ENCODE measurements around the gene CDH13. TPM values are rescaled to one million over a fixed set of nuclear protein-coding genes. Genes with fewer than 3 reads are reported as not detected.
A peak's percentile ranks its signal among the peaks of the same experiment; 100 is the strongest.

The CDH13 gene
- total and polyA plus RNA-seq, 8 donors = 0.12 to 21.4 (median 1.7) TPM; not detected in 1

DNA sequence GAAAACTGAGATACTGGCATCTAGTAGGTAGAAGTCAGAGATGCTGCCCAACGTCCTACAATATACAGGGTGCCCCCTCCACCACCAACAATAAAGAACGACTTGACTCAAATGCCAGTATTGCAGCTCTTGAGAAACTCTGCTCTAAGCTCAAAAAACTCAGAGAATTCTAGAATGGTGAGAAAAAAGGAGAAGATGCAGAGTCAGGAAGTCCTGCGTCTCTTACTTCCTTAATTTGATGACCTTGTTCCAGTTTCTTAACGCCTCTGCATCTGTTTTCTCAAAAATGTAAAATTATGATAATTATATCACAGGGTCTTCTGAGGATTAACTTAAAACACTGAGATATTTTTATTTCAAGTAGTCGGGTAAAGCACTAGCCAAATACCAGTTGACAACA lies 1179.3 kb downstream of the CDH13 start:
- intact Hi-C loops (cut with DNase I; ENCODE audit: low total_unique reads) = no loop called here
- H3K4me3 ChIP-seq = no peak overlapping the region

DNA sequence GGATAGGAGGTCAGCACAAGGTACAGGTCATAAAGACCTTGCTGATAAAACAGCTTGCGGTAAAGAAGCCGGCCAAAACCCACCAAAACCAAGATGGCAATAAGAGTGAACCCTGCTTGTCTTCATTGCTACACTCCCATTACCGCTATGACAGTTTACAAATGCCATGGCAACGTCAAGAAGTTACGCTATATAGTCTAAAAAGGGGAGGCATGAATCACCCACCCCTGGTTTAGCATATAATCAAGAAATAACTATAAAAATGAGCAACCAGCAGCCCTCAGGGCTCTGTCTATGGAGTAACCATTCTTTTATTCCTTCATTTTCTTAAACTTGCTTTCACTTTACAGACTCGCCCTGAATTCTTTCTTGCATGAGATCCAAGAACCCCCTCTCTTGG lies 1180.0 kb downstream of the CDH13 start:
- no peaks in the 10 kb centered on the region for H3K9me3 ChIP-seq
- WGBS, 5 donors = 90 to 95% (median 94%) methylated on average over 6 of the region's 6 CpGs
- peaks cover 19 to 63% (median 46%) of the 10 kb centered on the region in 4 donors for H3K4me1 ChIP-seq
- peaks cover 2 to 21% (median 10%) of the 10 kb centered on the region in 4 donors for H3K36me3 ChIP-seq
- peak overlapping the region in 3 of 5 donors; percentile 86 to 96 (median 88) for H3K27ac ChIP-seq
- H3K27me3 ChIP-seq = no peaks in the 10 kb centered on the region
- TF ChIP-seq POLR2A (IDR thresholded peaks at IDR 0.05) (no peak), EP300 (IDR thresholded peaks at IDR 0.05) (no peak), POLR2AphosphoS5 (IDR thresholded peaks at IDR 0.05) (no peak), CTCF (IDR thresholded peaks at IDR 0.05) (no peak)
- intact Hi-C loops (cut with DNase I; ENCODE audit: low total_unique reads) = no loop called here
- H3K4me3 ChIP-seq = no peak overlapping the region
- DNase-seq = no peak

More for the DNA sequence above, 1179.3 kb downstream of the CDH13 start:
- H3K9me3 ChIP-seq = no peaks in the 10 kb centered on the region
- 53 to 67% (median 61%) methylated on average over 5 of the region's 5 CpGs for WGBS, 5 donors
- H3K27me3 ChIP-seq = no peaks in the 10 kb centered on the region
- DNase-seq = no peak
- H3K27ac ChIP-seq = peak overlapping the region in 2 of 5 donors; percentile 46 to 63
- TF ChIP-seq CTCF (IDR thresholded peaks at IDR 0.05) = no peak
- TF ChIP-seq EP300 (IDR thresholded peaks at IDR 0.05) = no peak
- no peak for TF ChIP-seq POLR2A (IDR thresholded peaks at IDR 0.05)
- no peak for TF ChIP-seq POLR2AphosphoS5 (IDR thresholded peaks at IDR 0.05)
- peaks cover 0 to 16% (median 6%) of the 10 kb centered on the region in 4 donors for H3K36me3 ChIP-seq
- H3K4me1 ChIP-seq = peaks cover 19 to 58% (median 43%) of the 10 kb centered on the region in 4 donors

DNA sequence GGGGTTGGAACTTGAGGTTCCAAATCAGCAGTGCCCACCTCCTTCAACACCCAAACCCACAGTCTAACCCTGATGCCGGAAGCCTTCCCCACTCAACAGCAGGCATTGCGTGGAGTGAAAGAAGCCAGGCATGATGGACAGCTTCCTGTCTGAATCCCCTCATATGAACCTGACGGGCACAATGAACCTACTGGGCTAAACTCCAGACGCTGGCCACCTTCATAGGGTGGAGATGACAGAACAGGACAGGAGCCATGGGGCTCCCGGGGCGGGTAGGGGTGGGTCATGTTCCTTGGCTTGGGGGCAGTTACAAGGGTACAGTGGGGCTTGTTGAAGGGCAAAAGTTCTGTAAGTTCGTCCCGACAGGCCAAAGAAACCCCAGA lies 1180.5 kb downstream of the CDH13 start:
- peak overlapping the region; percentile 44 to 96 (median 86) for H3K27ac ChIP-seq

More for the DNA sequence above, 1180.5 kb downstream of the CDH13 start:
- WGBS, 5 donors = 86 to 94% (median 89%) methylated on average over 8 of the region's 8 CpGs
- TF ChIP-seq EP300 (IDR thresholded peaks at IDR 0.05) (no peak), POLR2AphosphoS5 (IDR thresholded peaks at IDR 0.05) (no peak), POLR2A (IDR thresholded peaks at IDR 0.05) (no peak), CTCF (IDR thresholded peaks at IDR 0.05) (no peak)
- DNase-seq = no peak
- peaks cover 17 to 62% (median 45%) of the 10 kb centered on the region in 4 donors for H3K4me1 ChIP-seq
- no peaks in the 10 kb centered on the region for H3K9me3 ChIP-seq
- intact Hi-C loops (cut with DNase I; ENCODE audit: low total_unique reads) = no loop called here
- H3K27me3 ChIP-seq = no peaks in the 10 kb centered on the region
- peak overlapping the region; percentile 71 to 100 (median 84) for H3K4me3 ChIP-seq
- H3K36me3 ChIP-seq = peaks cover 2 to 27% (median 16%) of the 10 kb centered on the region in 4 donors
